GM18511 (cell line): Measurements from ENCODE around the gene LEKR1.
A peak's percentile ranks its signal among the peaks of the same experiment; 100 is the strongest.

Source experiments
- ATAC-seq: cut with Tn5 transposase; IDR thresholded peaks from one replicate; pipeline ENCODE4 v1.9.1; 2021; ENCODE audit warnings: mild to moderate bottlenecking, moderate library complexity; ENCODE audit not compliant: unreplicated experiment

Gene LEKR1

GRCh38 chr3:157093096-157093495 lies 266.9 kb downstream of the LEKR1 start:
- ATAC-seq: peak; percentile 30

GRCh38 chr3:157094301-157094700 lies 268.1 kb downstream of the LEKR1 start:
- no peak for ATAC-seq

DNA sequence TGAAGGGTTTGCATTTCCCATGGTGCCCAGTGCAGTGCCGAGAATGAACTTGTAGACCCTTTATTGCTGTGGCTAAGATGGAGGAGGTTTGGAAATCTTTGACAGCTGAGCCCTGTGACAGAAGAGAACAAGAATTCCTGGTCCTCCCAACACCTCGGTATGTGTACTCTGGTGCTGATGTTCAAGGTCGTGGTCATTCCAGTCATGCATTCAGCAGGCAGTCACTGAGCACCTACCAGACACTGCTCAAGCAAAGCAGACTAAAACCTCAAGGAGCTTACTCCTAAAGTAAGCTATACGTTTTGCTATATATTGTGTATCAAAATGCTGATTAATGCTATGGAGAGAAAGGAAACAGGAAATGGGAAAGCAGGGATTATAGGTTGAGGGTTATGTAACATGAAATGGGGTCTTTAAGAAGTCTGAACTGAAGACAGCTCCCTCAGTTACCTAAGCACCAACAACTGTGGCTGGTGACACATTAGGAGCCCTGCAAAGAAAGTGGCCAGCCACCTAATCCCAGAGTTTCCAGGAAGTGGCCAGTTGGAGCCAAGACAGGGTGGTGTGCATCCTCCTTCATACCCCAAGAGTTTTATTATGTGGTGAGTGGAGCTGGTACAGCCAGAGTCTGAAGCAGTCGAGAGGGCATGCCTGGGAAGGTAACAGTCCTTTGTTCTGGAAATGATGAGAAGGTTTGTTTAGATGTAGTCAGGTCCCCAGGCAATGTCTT lies 268.8 kb downstream of the LEKR1 start:
- no peak for ATAC-seq
